Measurements from ENCODE around the gene DCAF8L1.

DNA sequence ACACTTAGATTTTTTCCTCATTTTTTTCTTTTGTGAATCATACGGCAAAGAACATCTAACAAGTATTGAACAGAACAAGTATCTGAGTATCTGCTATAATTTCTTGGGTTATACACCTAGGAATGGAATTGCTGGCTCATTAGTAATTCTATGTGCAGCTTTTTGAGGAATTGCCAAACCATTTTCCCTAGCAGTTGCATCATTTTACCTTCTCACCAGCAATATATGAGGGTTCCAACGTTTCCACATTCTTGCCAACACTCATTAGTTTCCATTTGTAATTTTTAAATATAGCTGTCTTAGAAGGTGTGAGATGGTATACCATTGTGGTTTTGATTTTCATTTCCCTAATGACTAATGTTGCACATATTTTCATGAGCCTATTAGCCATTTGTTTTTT is 41.1 kb upstream of the DCAF8L1 start:
- TF ChIP-seq, protein P1, sequence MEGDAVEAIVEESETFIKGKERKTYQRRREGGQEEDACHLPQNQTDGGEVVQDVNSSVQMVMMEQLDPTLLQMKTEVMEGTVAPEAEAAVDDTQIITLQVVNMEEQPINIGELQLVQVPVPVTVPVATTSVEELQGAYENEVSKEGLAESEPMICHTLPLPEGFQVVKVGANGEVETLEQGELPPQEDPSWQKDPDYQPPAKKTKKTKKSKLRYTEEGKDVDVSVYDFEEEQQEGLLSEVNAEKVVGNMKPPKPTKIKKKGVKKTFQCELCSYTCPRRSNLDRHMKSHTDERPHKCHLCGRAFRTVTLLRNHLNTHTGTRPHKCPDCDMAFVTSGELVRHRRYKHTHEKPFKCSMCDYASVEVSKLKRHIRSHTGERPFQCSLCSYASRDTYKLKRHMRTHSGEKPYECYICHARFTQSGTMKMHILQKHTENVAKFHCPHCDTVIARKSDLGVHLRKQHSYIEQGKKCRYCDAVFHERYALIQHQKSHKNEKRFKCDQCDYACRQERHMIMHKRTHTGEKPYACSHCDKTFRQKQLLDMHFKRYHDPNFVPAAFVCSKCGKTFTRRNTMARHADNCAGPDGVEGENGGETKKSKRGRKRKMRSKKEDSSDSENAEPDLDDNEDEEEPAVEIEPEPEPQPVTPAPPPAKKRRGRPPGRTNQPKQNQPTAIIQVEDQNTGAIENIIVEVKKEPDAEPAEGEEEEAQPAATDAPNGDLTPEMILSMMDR (conservative IDR thresholded peaks at IDR 0.05; ENCODE audit: low read depth, low read length), result no peak
- TF ChIP-seq MAFK (IDR thresholded peaks at IDR 0.05; ENCODE audit: low read depth, low read length) (no peak), CHD1 (IDR thresholded peaks at IDR 0.05; ENCODE audit: low read depth, low read length) (no peak), MAZ (IDR thresholded peaks at IDR 0.05; ENCODE audit: borderline replicate concordance, low read depth, low read length) (no peak), POLR2A (IDR thresholded peaks at IDR 0.05; ENCODE audit: low read depth, low read length) (no peak), CEBPB (IDR thresholded peaks at IDR 0.05; ENCODE audit: low read depth, low read length) (no peak), RFX5 (IDR thresholded peaks at IDR 0.05; ENCODE audit: low read depth, low read length) (no peak), RAD21 (IDR thresholded peaks at IDR 0.05; ENCODE audit: low read length) (no peak), SMC3 (IDR thresholded peaks at IDR 0.05; ENCODE audit: low read depth, low read length) (no peak), MXI1 (IDR thresholded peaks at IDR 0.05; ENCODE audit: borderline replicate concordance, low read depth, low read length) (no peak), RCOR1 (IDR thresholded peaks at IDR 0.05; ENCODE audit: insufficient replicate concordance, low read length) (no peak), FOS (IDR thresholded peaks at IDR 0.05; ENCODE audit: low read depth, low read length) (no peak), BHLHE40 (IDR thresholded peaks at IDR 0.05; ENCODE audit: low read depth, low read length) (no peak)
- TF ChIP-seq, protein P2, sequence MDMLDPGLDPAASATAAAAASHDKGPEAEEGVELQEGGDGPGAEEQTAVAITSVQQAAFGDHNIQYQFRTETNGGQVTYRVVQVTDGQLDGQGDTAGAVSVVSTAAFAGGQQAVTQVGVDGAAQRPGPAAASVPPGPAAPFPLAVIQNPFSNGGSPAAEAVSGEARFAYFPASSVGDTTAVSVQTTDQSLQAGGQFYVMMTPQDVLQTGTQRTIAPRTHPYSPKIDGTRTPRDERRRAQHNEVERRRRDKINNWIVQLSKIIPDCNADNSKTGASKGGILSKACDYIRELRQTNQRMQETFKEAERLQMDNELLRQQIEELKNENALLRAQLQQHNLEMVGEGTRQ (IDR thresholded peaks at IDR 0.05; ENCODE audit: low read depth, low read length), result no peak
